ENCODE data around the gene OR6K2.
"Not testable (repeated sequence)": the region's sequence is repeated elsewhere in the genome, so short reads cannot be mapped to it uniquely, and the experiment has no call there.

Gene OR6K2, protein sequence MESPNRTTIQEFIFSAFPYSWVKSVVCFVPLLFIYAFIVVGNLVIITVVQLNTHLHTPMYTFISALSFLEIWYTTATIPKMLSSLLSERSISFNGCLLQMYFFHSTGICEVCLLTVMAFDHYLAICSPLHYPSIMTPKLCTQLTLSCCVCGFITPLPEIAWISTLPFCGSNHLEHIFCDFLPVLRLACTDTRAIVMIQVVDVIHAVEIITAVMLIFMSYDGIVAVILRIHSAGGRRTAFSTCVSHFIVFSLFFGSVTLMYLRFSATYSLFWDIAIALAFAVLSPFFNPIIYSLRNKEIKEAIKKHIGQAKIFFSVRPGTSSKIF

DNA sequence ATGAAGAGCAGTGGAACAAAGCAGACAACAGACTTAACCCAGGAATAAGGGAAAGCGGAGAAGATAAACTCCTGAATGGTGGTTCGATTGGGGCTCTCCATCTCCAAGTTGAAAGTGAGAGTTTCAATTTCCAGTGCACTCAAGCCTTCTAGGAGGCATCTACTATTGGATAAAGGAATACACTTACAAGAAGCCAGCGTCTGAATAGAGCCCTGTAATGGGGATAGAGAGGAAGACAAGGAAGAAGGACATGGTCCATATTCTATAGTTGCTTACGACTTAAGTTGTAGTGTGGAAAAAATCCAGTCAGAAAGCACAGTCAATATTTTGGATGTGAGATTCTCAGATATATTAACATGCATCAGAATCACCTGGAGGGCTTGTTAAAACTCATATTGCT is at the start of gene OR6K2:
TSS of gene OR6K2 (minus strand) at position 101 of the 400 bp plus-strand sequence. CDS start at position 101, 0 bp downstream.
- no peak for DNase-seq

DNA sequence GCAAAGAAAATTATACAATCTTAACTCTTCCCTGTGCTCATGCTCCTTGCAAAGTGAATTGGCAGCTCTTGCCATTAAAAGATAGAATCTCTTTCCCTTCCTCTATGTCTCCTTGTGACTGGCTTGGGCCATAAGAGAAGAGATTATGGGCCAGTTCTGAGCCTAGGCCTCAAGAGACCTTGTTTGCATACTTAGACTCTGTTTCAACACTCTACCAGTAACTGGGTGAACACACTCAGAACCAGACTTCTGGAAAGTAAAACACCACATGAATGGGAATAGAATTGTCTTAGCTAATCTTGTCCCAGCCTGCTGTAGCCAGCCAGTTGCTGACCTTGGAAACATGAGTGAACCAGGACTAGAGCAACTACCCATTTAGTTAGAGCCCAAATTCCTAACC is 35.4 kb upstream of the OR6K2 start:
- no peak for DNase-seq

DNA sequence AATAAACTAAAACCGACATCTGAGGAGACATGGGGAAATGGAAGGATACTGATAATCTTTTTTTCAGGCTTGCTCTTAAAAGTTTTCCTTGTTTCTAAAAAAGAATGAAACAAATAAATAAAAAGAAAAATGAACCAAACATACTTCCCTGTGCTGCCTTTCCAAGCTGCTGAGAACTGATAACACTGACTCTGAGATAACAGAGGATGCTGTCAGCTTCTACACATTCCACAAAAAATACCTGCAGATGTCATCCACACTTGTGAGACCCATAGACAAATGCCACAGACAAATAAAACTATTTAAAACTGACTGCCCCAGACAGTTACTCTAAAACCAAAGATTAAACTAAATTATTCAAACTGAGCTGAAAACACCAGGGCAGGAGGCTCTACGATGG is 32.1 kb upstream of the OR6K2 start:
- DNase-seq, result no peak

DNA sequence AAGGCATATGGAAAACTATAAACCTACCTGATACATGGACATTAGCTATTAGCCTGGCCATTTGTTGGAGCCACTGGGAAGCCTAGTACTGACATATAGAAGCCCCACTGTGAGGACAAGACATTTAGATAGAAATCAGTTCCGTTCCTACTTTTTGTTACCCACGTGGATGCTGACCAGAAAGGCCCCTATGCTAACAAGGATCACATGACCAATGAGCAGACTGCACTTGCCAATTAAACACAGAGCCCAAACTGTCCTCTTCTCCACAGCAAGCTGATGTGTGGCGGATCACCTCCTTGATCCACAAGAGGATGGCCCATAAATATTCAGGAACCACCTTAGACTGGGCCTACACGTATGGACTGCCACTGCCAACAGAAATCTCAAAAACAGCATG is 31.3 kb upstream of the OR6K2 start:
- DNase-seq, result no peak

DNA sequence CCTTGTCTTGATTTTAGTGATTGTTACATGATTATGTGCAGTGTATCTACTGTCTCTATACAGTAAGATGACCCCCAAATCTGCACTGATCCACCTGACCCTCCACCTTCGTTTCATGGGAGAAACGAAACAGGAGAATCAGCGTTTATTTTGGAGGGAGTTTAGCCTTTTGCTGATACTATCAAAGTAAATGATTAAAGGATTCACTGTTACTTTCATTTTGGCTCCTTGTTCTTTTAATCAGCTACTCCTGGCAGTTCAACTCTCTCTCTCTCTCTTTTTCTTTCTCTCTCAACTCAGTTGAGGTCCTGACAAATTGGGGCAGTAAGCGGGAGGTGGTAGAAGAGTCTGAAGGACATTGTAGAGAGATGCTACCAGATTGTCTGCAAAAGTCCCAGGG is 30.0 kb upstream of the OR6K2 start:
- DNase-seq, result no peak

DNA sequence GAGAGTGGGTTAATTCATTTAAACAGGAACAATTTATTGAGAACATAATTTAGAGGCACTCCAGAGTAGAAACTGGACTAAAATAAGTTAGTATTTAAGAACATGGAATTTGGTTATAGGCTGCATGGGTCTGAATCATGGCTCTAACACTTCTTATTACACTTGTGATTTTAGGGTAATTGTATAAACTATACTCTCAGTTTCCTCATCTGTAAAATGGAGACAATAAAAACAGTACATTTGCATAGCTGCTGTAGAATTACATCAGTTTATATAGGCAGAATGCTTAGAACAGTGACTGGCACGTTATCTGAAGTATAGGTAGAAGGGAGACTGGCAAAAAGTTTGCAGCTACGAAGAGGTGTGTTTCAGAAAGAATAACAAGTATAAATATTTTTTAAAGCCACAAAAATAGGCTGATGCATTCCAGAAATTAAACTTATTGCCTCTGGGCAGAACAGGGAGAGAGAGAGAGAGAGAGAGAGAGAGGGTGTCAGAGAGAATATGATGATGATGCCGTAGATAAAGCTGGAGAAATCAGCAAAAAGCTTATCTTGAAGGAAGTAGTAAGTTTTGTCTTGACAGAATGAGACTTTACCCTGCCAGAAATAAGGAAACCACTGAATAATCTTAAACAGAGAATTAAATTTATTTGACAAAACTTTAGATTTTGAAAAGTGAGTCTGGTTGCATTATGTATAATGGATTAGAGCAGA is 28.2 kb upstream of the OR6K2 start:
- no peak for DNase-seq

DNA sequence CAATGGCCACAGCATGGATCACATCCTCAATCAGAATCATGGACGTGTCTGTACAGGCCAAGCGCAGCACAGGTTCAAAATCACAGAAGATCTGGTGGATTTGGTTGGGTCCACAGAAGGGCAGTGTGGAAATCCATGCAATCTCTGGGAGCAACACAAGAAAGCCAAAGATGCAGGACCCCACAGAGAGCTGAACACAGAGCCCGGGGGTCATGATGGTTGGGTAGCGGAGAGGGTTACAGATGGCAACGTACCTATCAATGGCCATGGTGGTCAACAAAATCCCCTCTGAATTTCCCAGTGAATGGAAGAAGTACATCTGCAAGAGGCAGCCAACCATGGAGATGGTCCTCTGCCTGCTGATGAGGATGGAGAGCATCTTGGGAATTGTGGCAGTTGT is 24.0 kb upstream of the OR6K2 start:
- no peak for DNase-seq

DNA sequence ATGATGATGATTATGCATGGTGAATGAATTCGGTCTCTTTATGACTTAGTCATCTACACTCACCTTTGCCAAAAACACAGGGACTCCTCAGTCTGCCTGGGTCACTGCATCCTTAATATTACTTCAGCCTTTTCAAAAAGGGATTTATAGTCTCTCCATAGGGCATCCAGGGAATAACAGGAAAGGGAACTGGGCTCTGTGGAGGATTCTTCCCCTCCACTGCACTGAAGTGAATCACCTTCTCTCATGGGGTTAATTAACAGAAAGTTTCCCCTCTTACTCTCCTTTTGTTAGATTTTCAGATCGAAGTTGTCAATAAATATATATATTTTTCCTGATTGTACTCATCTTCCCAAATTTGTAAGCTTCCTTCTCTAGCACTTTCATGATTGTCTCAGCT is 20.2 kb upstream of the OR6K2 start, which contains the start of gene OR6K3:
TSS of gene OR6K3 (minus strand) at position 101 of the 400 bp plus-strand sequence. CDS start 2,605 bp downstream, outside the sequence.
- no peak for DNase-seq

DNA sequence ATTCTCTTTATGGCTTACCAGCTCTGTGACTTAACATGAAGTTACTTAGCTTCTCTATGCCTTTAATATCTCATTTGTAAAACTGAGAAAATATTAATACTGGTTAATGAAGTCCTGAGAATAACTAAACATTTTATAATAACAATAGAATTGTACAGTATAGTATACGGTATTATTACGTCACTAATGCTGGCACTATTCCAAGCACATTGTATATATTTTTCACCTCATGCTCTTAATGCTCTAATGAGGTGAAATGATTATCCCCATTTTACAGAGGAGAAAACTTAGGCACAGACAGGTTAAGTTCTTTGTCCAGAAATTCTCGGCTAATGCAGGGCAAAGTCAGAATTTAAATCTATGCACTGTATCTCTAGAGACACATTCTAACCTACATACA is 19.2 kb upstream of the OR6K2 start:
- no peak for DNase-seq

DNA sequence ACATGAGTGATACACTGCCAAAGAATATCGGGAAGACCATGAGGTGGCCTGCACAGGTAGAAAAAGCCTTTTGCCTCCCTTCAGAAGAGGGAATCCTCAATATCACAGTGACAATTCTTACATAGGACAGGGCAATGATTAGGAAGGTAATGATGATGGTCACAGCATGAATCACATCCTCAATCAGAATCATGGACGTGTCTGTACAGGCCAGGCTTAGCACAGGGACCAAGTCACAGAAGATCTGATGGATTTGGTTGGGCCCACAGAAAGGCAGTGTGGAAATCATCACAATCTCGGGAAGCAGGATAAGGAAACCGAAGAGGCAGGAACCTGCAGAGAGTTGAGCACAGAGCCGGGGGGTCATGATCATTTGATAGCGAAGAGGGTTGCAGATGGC is 16.9 kb upstream of the OR6K2 start:
- no peak for DNase-seq

DNA sequence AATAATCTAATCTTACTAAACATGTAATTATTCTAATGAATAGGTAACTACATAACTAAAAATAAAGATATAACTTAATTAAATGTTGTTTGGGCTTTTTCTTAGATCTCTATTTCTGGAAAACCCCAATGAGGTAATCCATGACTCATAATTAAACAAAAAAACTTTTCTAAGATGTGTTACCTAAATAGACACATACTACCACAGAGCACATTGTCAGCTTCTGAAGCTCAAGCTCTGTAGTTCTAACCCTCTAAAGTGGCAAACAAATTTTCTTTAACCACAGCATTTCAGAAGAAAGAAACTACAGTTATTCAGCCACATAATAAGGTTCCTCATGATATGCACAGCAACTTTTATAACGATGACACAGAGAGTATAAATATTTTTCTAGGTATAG is 15.9 kb upstream of the OR6K2 start:
- DNase-seq, result no peak

DNA sequence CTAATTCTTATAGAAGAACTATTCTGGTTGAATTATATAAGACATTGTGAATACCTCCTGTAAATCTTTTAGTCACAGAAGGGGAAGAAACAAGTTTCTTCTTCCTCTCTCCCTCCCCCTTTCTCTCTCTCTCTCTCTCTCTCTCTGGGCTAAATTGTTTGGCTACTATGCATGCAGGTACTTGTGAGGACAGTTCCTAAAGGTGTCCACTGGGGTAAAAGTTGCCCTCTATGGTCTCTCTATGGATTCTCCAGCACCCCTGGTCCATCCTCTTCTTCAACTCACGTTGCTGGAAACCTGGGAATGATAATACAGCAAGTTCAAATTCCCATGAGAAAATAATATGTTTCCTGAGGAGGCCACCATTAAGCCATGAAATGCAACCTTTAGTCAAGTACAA is 14.3 kb upstream of the OR6K2 start:
- no peak for DNase-seq

DNA sequence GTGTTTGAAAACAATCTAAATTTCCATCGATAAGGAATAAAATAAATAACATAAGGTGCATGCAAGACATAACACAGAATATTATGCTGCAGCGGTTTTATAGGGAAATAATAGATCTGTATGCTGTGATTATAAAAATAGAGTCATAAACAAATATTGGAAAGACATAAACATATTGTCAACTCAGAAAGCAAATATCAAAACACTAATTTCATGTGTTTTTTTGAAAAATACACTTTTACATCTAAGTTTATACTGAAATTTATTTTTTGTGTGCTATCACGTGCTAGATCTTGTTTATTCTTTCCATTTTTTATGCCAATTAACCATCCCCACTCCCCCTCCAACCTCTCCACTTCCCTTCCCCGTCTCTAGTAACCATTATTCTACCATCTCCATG is 10.6 kb upstream of the OR6K2 start:
- no peak for DNase-seq

DNA sequence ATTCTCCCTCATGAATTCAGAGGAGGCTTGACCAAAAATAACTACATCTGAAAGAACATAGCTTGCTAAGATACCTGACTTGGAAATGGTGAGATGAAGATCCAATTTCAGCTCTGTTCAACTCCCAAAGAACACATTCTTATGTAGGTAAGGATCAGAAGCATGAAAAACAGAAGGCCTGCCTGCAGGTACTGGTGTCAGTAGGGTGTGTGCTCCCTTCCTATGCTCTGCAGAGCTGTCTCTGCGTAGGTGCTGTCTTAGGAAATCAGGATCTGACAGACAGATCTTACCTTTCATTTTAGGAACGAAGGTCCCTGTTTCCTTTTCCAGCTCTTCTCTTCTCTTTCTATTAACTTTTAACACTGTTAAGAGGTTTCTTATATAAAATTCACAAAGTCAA is 5.6 kb upstream of the OR6K2 start:
- no peak for DNase-seq

DNA sequence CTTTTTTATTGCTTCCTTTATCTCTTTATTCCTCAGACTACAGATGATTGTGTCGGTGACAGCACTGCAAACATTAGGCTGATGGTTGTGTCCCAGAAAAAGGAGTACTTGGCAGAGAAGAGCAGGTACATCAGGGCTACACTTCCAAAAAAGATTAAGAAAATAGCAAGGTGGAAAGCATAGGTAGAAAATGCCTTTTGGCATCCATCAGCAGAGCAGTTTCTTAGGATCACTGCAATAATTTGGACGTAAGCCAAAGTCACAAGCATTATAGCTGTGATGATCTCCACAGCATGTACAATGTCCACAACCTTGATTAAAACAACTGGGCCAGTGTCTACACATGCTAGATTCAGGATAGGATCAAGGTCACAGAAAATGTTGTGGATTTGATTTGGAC is 5.9 kb downstream of the OR6K2 start:
- no peak for DNase-seq

DNA sequence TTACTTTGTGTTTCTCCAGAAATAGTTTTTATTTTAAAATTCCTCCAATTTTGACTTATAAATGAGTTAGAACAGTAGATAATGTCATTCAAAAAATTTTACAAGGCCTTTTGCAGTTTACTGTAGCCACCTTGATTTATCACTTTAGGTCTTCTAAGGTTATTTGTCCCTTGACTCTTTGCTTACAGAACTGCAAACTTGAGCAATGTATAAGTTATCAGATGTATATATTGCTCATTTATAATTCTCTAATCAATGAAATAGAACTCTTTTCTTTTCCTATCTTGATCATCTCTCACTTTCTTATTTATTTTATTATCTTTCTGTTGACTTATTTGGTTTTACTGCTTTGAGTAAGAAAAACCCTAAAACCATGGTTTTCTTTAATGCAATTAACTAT is 8.1 kb downstream of the OR6K2 start:
- DNase-seq, result no peak

DNA sequence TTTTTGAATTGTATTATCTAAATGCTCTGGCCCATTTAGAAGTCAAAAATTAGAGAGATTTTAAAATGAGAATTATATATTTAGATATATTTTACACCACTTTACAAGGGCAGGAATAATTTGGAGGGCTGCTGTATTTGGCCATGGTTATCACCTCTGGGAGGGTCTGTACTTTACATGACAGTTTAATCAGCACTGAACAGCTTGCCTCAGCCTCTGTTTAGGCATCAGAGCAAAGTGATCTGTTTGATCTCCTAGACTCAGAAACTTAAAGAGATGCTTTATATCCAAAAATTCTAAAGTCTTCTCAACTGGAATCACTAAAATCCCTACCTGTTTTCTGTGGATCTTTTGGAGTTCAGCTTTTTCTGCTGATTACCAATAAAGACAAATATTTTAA is 8.5 kb downstream of the OR6K2 start:
- DNase-seq, result no peak

DNA sequence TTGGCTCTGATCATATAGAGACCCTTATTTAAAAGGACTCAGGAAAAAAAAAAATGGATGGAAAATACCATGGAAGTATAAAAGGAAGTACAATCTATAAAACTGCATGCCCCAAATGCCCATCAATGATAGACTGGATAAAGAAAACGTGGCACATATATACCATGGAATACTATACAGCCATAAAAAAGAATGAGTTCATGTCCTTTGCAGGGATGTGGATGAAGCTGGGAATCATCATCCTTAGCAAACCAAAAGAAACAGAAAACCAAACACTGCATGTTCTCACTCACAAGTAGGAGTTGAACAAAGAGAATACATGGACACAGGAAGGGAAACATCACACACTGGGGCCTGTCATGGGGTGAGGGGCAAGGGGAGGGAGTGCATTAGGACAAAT is 9.3 kb downstream of the OR6K2 start:
- DNase-seq, result not testable (repeated sequence)

DNA sequence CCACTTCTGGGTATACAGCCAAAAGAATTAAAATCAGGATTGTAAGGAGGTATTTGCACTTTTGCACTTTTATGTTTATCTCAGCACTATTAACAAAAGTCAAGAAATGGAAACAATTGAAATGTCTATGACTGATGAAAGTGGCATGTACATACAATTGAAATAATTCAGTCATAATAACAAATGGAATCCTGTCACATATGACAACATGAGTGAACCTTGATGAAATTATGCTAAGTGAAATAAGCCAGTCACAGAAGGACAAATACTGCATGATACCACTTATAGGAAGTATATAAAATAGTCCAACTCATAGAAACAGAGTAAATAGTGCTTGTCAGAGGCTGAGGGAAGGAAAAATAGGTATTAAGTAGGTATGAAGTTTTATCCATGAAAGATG is 10.6 kb downstream of the OR6K2 start:
- no peak for DNase-seq

DNA sequence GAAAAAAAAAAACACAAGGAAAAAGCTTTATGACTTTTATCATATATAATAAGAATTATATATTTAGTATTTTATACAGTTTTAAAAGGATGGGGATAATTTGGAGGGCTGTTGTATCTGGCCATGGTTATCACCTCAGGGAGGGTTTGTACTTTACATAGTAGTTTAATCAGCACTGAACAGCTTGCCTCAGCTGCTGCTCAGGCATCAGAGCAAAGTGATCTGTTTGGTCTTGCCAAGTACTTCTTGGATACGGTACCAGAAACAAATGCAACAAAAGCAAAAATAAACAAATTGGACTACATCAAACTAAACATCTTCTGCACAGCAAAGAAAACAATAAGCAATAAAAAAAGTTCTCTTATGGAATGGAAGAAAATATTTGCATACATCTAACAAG is 11.3 kb downstream of the OR6K2 start:
- DNase-seq, result no peak

DNA sequence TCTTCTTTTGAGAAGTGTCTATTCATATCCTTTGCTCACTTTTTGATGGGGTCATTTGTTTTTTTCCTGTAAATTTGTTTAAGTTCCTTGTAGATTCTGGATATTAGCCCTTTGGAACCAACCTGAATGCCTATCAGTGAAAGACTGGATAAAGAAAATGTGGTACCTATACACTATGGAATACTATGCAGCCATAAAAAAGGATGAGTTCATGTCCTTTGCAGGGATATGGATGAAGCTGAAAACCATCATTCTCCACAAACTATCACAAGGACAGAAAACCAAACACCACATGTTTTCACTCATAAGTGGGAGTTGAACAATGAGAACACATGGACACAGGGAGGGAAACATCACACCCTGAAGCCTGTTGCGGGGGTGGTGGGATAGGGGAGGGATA is 12.1 kb downstream of the OR6K2 start:
- DNase-seq, result not testable (repeated sequence)

DNA sequence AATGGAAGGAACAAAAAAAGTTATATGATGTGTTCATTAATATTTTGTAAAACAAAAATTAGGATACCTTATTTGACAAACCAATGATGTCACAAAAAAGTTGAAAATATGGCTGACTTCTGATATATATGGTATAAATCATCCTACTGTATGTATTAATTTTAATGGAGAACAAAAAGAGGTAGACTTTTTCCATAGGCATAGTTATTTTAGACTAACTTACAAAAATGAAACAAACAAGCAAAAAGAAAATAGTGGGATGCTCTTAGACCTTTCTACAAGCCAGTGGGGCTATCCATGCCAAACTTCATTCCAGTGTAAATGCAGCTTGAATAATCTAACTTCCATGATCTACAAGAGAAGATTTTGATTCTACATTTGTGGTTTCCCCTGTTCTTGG is 13.4 kb downstream of the OR6K2 start:
- DNase-seq, result no peak

DNA sequence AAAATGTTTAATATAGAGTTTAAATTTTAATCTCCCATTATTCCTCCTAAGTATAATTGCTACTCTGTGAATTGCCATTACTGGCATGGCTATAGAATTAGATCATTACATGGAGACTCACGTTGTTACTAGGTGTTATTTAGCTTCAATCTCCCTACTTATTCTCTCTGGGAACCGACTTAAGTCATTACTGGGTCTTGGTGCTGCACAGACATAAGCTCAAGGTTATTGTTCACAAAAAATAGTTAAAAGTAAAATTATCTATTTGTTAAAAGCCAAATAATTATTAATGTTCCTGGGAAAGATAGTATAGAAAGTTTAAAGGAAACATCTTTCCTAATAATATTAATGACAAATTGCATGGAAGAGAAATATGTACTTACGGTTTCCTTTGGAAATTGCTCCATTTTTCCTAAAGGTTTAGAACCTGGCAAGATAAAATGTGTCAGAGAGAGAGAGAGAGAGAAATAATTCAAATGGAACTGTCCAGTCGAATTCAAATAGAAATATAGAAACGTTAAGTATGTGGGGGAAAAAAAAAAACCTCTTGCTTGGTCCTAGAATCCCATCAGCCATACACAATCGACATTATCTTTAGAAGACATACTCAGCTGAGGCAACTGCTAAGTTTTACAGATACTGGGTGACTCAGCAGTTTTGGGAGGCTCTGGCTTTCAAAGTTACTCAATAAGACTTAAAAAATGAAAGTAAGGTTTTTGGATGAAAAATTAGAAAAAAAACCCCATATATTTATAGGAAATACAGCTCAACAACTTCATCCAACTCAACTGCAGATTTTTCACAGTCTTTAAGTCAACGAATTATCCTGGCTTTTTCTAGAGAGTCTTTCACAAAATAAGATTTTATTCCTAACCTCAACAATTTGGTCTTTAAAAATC is 14.1 kb downstream of the OR6K2 start, which contains the start of gene SPTA1:
TSS of gene SPTA1 (minus strand) at position 605 of the 899 bp plus-strand sequence. CDS start at position 407, 198 bp downstream.
- no peak for DNase-seq

Measured in activated effector memory CD4-positive, alpha-beta T cell treated with Interleukin-2 at 50 U/mL for 16 hours (primary cell).